Stimulated activated CD8-positive, alpha-beta memory T cell treated with anti-CD3 and anti-CD28 coated beads, Interleukin-4, amount 100 ng/mL, for 48 hours (primary cell): ENCODE results near the gene NTM.

ENCODE experiments used
- DNase-seq: peaks from one replicate; pipeline ENCODE4 v3.0.0-alpha.2; 2020

NTM gene

DNA sequence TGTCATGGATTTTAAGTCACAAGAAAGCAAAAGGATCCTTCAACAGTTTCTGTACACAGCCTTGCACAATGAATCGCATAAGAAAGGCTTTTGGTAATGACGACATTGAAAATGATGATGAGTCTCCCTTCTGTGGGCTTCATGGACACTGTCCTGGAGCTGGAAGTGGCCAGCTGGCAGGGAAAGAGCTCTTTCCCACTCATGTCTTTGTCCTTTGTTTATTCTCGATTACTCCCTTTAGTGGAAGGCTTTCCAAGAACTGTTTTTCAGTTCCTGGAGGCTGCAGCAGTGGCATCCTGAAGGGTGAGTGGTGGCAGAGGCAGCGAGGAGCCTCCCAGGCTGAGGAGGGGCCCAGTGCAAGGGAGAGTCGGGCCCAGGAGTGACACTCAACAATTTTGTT is 505.2 kb downstream of the NTM start:
- no peak for DNase-seq

DNA sequence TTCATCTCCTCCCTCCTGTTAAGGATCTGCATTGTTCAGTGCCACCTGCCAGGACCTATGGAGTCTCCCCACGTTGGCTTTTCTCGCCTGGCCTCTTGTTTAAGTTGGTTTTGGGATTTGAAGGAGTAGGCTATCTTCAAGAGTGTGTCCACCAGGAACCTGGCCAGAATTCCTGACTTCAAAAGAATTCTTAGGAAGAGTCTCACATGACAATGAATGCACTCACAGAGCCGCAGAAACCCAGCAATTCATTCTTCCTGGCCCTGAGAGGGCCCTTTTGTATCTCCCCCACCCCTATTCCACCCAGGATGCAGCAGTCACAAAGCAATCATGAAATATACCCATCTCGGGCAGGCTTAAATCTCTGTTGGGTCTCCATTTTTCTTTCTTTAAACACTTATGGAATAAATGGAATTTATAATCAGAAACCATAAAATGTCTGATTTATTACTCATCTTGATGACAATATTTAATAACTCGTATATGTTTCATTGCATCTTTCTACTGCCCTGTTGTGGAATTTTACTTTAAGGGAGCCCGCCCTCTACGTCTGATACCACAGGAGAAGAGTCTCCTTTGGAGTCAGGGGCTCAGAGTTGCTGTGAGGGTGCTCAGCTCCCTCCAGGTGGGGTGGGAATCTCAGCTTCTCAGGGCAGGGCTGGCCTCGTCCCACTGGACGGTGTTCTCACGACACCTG is 507.0 kb downstream of the NTM start:
- no peak for DNase-seq

GRCh38 chr11:131880316-131880715 is 509.9 kb downstream of the NTM start:
- DNase-seq = no peak

DNA sequence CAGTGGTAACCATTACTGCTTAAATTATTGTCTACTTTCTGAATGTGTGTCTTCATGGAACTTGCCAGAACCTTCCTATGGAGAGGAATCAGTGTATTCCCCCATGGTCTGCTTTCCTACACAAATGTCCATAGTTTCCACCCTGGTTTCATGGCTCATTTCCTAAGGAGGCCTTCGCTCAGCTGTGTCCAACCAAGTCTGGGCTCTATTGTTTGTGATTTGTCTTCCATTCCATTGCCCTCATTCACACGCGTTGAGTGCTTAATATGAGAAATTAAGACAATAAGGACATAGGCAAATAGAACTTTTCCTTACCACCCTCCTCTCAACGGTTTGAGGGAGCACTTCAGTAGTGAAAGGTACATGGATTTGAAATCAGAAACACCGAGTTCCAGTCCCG is 510.6 kb downstream of the NTM start:
- DNase-seq = no peak

DNA sequence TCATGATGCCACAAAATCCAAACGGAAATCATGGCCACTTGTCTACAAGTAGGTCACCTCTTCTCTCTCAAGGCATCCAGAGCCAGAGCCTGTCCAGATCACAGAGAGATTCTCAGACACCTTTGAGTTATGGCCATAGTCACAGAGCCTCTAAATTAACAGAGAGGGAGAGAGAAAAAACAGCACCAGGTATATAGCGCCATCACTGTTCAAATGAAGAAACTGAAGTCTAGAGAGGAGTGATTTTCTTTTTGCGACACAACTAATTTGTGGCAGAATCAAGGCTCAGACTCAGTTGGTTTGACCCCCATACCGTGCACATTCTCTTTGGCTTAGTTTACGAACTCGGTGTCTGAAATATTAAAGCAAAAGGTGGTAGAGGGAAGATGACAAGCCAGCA is 512.9 kb downstream of the NTM start:
- no peak for DNase-seq

DNA sequence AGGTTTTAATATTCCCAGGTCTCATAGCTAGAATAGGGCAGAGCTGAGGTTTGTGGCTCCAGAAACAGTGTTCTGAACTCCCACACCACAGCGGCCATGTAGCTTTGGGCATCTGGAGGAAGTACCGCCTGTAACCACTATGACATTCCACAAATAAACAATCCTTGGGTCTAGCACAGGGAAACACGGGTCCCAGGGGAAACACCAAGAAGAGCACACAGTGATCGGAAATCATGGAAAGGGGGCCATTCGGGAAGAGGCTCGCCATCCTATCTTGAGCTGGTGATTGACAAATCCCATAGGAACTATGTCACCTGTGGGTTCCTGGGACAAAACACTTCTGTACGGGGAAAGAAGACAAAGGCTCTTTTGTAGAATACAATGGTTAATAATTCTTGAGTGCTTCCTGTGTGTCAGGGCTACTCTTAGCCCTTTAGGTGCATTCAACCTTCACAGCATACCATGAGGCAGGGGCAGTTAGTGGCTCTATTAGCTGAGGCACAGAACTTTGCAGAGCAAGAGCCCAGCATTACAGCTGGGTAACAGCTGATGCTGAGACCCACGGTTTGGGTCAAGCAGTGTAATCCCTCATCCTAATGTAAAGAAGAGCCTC is 514.2 kb downstream of the NTM start:
- no peak for DNase-seq

GRCh38 chr11:131885431-131885830 is 515.0 kb downstream of the NTM start:
- DNase-seq = no peak

GRCh38 chr11:131886201-131886600 is 515.8 kb downstream of the NTM start:
- no peak for DNase-seq

- no peak for DNase-seq
Observed at GRCh38 chr11:131888230-131888855, 517.9 kb downstream of the NTM start.

DNA sequence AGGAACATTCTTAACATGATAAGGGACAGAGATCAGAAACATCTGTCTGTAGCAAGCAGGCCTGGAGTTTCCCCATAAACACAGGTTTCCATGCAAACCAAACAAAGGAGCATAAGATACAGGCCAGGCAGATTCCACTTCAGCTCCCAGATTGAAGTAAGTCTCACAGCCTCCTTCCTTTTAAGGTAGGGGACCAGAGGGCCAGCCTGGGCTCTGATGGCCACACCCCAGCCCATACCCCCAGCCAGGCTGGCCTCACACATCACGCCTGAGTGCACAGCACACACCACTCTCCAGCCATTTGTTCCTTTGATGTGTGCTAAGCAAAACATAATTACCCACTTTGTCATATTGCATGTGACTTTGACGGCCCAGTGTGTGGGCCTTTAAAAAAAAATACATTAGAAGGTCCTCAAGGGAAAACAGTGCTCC is 518.7 kb downstream of the NTM start:
- no peak for DNase-seq

GRCh38 chr11:131889760-131890581 is 519.6 kb downstream of the NTM start:
- no peak for DNase-seq

GRCh38 chr11:131893103-131893890 is 522.9 kb downstream of the NTM start:
- DNase-seq = no peak

GRCh38 chr11:131893988-131894387 is 523.6 kb downstream of the NTM start:
- no peak for DNase-seq

DNA sequence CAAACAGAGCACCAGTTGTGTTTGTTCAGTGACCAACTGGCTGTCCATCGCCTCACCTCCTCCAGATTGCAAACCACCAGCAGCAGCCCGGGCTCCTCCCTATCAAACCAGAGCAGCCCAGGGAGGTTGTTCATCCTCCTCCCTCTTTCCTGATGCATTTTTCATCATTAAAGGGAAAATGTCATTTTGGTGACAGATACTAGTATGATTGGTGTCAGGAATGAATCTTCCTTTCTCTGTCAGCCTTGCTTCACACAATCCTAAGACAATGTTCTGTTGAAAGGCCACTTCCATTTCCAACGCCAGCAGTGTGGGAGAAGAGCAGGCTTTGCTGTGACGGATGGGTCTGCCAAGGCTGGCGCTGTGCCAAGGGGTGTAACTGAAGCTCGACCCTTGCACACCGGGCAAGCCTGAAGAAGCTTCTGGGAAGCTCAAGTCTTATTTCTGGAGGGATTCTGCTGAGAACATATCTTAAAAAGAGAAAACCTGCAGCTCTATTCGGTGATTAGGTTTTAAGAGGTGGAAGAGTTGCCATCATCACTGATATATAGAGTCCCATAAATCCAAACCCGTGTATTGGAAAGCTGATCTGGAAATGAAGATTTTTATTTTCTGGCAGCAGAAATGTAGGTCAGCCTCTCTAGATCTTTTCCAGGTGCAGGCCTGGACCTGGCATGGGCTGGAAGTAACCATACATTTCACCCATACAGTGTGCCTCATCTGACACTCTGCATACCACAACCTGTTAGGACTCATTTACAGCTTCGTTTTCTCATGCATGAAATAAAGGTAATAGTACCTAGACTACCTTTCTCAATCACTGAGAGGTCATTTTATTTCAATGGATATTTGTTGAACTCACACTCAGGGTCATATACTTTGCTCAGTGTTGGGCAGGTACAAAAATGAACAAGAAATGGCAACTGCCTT is 524.5 kb downstream of the NTM start:
- no peak for DNase-seq

- no peak for DNase-seq
Observed at GRCh38 chr11:131895865-131896264, 525.5 kb downstream of the NTM start.

DNA sequence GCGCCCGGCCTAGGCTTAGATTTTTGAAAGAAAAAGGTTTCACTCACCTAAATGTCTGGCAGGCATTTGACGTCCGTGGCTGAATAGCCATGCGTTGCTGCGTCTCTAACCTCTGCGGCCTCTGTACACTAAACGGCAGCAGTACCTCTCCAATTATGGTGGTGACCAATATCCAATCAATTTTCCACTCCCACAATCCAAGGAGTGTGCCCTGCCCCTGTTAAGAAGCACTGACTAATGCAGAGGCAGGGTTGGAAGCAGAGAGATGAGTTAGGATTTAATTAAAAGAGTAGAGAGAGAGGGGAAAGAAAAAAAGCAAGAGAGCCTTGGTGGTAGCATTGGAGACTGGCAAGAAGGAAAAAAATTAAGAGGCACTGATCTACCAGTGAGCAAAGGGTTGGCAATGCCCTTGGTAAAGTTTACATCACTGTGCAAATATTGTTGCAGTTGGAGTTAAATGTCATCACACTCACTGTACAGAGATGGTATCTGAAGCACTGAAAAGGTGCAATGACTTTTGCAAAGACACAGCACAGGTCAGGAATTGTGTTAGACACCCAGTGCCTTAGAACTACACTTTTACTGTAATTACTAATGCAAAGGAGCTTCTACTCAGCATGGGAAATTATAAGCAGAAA is 526.7 kb downstream of the NTM start:
- no peak for DNase-seq

DNA sequence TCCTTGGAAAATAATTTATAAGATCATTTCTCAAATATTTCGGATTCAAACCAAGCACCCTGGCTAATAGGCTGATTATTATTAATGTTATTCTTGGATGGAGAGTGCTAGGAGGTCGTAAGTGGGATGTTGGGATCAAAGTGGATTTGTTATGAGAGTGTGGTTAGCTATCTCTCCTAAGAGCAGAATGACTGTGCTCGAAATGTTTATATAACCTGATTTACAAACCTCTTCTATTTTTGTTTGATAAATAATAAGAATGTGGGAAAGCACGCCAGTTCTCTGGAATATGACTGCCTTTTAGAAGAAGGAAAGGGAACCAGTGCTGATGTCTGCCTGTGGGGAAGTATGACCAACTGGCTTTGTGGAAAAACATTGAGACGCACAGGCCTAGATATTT is 527.5 kb downstream of the NTM start:
- no peak for DNase-seq

- no peak for DNase-seq
Observed at GRCh38 chr11:131898949-131899348, 528.5 kb downstream of the NTM start.

GRCh38 chr11:131899950-131900580 is 529.6 kb downstream of the NTM start:
- no peak for DNase-seq

DNA sequence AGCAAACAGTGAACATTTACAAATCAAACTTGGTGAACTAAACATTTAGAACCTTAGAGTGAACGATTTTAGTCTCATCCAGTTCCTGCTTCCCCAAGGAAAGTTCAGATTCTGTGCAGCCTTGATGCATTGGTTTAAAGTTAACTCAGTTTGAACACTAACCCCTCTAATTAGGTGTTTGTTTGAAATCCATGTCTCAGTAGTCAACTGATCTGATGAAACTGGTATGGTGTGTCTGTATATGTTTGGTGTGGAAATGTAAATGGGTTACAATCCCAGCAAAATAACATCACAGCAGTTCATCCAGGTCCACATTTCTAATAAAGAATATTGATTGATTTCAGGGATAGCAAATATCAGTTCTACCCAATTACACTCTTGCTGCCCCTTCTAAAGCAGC is 532.0 kb downstream of the NTM start:
- DNase-seq = no peak

DNA sequence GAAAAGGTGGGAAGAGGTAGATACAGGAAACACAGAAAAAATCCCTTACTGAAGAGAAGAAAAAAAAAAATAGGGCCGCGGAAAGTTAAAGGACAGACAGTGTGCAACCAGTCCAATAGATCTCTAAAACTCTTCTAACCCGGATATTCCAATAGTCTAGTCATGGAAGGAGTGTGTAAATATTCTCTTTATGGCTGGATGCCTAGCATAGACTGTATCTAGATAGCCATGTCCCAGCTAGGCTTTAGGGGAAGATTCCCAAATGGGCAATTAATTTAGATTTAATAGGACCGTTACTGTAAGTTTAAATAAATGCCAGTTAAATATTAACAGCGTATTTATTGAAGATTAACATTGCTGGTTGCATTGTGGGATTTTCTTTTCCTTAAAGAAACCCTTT is 532.7 kb downstream of the NTM start:
- no peak for DNase-seq
